ENCODE results near the gene SMAD4.
"Not testable (repeated sequence)": the region's sequence is repeated elsewhere in the genome, so short reads cannot be mapped to it uniquely, and the experiment has no call there.

The SMAD4 gene

DNA sequence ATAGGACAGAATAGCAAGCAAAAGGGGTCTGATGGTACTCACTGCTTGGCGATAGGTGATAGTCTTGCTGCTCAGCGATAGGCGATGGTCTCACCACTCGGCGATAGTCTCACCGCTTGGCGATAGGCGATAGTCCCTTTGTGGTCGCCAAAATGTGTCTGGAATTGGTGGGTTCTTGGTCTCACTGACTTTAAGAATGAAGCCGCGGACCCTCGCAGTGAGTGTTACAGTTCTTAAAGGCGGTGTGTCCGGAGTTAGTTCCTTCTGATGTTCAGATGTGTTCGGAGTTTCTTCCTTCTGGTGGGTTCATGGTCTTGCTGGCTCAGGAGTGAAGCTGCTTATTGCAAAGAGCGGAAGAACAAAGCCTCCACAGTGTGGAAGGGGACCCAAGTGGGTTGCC is 90.0 kb downstream of the SMAD4 start:
- DNase-seq: not testable (repeated sequence)

DNA sequence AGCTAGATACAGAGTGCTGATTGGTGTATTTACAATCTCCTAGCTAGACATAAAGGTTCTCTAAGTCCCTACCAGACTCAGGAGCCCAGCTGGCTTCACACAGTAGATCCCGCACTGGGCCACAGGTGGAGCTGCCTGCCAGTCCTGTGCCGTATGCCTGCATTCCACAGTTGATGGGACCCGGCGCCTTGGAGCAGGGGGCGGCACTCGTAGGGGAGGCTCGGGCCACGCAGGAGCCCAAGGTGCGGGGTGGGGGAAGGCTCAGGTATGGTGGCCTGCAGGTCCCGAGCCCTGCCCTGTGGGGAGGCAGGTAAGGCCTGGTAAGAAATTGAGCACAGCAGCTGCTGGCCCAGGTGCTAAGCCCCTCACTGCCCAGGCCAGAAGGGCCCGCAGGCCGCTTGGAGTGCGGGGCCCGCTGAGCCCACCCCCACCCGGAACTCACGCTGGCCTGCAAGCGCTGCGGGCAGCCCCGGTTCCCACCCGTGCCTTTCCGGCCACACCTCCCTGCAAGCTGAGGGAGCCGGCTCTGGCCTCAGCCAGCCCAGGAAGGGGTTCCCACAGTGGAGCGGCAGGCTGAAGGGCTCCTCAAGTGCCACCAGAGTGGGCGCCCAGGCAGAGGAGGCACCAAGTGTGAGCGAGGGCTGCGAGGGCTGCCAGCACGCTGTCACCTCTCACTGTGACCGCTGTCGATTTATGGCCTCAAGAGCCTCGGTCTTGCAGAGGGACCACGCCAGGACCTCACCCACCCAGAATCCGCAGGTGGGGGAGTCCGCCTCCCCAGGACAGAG is 91.0 kb downstream of the SMAD4 start:
- no peak for DNase-seq

DNA sequence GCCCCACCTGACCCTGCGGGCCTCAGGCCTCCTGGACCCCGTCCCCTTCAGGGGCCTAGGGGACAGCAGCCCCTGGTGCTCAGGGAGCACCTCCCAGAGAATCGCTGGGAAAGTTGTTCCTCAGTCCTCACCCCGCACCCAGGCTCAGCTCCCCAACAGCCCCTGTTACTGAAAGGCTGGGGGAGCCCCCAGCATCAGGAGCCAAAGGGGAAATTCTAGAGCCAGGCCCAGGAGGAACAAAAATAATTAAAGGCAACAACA is 91.5 kb downstream of the SMAD4 start:
- no peak for DNase-seq

DNA sequence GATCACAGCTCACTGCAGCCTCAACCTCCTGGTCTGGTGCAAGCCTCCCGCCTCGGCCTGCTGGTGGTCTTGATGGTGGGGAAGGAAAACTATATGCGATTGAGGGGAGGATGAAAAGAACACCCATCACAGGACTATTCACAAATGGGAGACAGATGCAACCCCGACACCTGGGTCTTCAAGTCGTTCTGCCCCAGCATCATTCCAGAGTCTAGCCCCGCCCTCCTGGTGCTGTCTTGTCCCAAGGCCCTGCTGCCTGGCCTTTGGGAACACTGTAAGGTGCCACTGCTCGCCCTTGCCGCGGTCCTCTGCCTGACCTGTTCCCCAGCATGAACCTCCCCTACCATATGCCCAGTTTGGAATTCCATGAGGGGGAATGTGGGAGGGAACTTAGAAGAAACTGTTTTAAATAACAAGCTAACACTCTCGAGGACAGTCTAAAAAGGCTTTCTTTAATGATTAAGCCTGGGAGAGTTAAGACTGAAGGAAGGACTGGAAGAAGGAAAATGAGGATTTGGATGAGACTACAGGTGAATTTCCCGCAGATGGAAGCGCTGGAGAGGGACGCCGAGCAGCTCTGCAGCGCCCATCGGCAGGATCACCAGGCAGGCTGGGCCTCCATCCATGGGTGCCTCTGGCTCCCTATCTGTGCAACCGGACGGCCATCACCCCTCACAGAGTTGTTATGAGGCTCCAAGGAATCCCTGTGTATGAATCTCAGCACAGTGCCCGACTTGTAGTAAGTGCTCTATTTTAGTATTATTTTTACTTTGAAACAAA is 92.4 kb downstream of the SMAD4 start:
- DNase-seq: no peak

DNA sequence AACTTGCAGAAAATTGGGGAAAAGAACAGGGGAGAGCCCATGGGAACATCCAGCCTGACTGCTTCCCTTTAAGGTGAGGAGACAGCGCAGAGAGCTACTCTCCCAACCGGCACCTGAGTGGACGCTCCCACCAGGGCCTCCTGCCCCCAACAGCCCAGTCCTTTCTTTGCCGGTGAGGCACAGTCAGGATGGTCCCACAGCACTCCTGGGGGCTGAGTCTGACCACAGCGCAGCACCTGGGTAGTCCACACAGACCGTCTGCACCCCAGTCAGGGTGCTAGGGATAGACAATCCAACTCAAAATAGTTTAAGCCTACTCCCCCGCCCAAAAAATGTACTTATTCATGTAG is 93.0 kb downstream of the SMAD4 start:
- DNase-seq: no peak

DNA sequence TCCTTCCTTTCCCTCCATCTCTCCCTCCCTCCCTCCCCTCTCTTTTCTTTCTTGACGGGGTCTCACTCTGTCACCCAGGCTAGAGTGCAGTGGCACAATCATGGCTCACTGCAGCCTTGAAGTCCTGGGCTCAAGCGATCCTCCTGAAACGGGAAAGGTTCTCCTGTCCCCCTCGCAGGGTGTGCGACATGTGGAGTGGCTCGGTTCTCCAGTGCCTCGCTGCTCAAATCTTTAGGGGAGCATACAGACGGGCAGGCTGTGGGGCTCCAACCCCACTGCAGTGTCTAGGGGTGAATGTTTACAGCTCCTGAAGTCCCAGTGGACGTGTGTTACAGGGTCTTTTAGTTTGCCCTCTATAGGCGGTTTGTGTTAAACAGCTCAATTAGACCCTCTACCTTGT is 93.5 kb downstream of the SMAD4 start:
- no peak for DNase-seq

DNA sequence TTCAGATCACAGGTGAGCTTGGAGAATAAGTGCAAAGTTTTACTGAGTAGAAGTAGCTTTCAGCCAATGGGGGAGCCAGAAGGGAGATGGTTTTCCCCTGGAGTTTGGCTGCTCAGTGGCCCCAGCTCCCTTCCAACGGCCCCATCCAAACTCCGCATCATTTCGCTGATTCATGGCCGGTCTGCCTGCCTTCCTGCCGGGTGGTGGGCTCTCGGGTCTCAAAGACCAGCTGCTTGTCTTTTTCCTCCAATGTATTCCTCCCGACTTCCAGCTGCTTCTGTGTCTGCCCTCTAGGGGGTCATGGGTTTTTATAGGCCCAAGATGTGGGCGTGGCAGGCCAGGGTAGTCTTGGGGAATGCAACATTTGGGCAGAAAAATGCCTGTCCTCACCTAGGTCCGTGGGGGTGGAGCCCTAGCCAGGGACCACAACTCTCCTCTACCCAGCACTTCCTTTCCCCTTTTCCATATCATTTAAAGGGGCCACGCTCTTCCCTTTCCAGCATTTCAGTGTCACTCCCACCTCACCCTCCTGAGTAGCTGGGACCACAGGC is 94.0 kb downstream of the SMAD4 start:
- no peak for DNase-seq

DNA sequence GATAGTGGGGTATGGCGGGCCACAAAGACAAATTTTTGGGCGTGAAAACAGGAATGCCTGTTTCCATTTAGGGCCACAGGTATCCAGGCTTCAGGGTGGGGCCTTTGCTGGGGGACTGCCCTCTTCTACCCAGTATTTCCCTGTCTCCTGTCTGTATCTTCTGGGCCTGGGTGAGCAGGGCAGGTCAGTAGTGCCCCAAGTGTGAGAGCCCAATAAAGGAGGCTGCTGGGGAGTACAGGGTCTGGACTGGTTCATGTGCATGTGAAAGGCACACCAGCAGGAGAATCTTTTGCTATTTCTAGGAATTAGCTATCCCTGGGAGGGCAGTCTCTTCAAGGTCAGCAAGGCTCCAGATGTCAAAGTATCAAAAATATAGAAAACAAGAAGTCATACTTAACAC is 96.0 kb downstream of the SMAD4 start:
- DNase-seq: no peak

DNA sequence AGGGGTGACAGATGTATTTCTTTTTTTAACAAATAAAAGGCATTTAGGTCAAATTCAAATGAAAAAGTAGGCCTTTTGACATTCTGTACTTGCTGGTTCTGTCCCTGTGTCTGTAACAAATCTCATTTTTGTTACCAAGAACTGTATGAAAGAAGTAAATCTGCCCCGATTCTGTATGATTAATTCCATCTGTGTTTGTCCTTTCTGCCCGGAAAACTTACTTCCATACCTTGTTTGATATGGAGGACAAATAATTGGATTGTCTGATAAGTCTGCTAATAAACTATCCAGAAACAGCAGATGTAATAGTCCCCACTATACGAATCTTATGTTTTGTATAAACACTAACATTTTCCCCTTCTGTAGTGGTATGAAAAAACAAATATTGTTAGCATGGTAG is 97.7 kb downstream of the SMAD4 start:
- no peak for DNase-seq

DNA sequence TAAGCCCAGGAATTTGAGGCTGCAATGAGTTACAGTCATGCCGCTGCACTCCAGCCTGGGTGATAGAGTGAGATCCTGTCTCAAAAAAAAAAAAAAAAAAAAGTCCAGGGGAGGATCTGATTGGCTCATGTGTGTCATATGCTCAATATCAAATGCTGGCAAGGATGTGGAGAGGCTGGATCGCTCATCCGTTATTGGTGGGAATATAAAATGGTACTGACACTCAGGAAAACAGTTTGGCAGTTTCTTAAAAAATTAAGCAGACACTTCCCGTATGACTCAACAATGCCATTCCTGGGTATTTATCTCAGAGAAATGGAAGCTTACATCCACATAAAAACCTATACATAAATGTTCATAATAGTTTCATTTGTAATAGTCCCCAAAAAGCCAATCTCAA is 98.5 kb downstream of the SMAD4 start:
- no peak for DNase-seq

DNA sequence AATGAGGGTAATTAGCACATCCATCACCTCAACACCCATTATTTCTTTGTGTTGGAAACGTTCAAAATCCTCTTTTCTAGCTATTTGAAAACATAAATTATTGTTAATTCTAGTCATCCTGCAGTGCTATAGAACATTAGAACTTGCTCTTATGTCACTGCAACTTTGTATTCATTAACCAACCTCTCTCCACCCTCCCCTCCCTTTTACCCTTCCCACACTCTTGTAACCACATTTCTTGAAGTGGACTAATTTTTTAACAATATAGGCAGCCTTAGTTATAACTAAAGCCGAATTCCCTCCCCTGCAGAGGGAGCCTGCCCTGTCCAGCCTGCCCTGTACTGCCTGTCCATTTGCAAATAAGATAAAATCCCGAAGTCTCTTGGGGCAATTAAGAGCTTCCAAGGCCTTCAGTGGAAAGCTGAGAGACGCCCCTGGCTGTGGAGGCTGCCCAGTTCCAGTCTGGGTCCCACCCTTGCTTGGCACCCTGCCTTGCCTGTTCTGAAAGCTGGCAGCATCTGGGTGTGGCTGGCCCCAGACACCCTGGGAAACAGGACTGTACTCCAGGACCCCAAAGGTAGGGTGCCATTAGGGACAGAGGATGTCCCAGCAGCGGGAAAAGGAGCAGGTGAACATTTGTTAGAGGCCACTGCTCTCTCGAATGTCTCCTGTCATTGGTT is 102.4 kb downstream of the SMAD4 start:
- DNase-seq: no peak

DNA sequence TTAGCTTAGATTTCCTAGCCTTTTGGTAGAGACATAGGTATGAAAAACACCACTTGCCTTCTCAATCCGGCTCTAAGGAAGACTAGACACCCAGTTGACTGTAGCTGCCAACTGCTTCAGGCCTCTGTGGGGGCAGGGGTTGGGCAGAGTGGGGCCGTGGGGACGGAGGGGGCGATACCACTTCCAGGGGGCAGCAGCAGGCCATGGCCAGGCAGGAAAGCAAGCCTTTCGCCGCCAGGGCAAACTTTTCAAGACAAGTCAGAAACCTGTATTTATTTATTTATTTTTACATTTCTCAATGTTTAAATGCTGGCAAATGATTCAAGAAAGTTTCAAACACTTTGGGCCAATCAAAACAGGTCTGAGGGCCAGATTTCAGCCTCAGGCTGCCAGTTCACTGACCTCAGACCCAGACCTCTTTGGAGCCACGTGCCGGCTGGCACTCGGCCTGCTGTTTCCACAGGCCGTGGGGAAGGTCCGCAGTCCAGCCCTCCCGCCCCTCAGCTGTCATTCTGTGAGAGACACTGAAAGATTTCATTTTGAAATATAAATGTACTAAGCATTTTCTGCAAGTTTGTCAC is 103.7 kb downstream of the SMAD4 start:
- DNase-seq: no peak
